Stimulated activated CD4-positive, alpha-beta T cell treated with anti-CD3 and anti-CD28 coated beads, Interleukin-4, amount 100 ng/mL, for 1 hour (primary cell): Measurements from ENCODE around the gene CNTNAP2.

Experiments used
- DNase-seq: peaks from one replicate; pipeline ENCODE4 v3.0.0-alpha.2; 2020

CNTNAP2 gene

DNA sequence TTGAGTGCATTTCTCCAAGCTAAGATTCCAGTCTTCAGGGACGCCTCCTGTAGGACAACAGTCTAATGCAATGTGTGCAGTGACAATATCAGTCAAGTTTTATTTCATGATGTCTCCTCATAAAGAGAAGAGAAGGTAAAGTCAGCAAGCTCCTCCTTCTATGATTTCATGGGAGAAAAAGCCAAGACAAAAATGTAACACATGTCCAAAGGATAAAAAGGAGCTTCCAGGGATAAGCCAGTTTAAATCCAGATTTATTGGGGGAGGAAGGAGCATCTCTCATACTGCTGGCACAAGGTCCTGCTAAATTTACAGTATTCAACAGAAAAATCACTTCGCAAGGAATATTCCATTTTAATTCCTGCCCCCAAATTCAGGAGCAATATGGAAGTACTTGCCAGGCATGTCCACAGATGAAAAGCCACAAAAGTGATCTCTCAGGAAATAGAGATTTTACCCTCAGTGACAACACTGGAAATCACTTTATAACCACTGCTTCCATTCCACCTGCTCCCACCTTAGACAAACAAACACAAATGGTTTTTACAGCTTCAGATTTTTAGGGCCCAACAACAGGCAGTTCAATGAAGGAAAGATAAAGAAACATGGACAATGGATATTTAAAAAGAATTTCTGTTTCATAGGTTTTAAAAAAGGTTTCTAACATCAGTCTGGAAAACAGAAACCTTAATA lies 1796.5 kb downstream of the CNTNAP2 start:
- no peak for DNase-seq

DNA sequence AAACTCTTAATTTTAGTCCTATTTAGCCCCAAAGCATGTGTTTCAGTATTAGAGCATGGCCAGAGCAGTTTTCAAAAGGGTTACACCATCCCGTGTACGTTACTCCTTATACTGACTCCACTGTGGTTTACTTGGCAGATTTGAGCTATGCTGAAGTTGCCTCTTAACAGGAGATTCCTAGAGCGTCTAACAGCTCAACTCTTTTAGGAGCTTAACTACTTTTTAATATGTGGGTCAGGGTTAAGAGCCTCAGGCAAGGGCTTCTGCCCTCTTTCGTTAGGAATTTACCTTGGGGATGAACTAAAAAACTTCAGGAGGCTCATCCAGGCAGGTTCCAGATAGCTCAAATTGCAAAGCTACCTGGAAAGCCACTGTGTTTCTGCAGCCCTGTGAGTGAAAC lies 1799.2 kb downstream of the CNTNAP2 start:
- no peak for DNase-seq

- DNase-seq: no peak
These were observed 1800.0 kb downstream of the CNTNAP2 start for GRCh38 chr7:147916573-147916972.

DNA sequence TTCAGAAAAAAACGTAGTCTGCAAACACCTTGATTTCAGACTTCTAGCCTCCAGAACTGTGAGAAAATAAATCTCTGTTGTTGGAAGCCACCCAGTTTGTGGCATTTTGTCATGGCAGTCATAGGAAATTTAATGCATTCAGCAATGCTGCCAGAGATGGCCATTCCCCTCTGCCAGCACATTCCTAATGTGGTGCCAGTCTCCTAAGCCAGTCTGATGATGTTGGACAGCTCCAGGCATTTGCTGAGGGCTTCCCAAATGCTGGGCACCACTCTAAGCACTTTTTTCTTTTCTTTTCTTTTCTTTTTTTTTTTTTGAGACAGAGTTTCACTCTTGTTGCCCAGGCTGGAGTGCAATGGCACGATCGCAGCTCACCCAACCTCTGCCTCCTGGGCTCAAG lies 1807.2 kb downstream of the CNTNAP2 start:
- no peak for DNase-seq

DNA sequence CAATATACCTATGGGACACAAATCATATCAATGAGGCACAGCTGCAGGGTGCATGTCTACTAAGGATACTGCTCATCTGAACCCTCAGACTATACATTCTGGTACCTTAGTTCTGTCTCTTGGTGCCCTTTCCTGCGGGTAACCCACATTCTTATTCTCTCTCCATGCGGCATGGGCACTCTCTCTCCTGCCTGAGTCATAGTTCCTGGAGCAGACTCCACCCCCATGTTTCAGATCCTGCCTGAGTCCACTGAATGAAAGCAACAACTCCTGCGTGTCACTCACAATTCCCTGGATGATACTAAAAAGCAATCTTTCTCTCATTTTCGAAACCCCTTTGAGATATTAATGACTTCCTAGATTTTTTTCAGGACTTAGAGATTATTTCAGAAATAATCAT lies 1820.8 kb downstream of the CNTNAP2 start:
- no peak for DNase-seq

- no peak for DNase-seq
These were observed 1824.8 kb downstream of the CNTNAP2 start for GRCh38 chr7:147941381-147941780.

DNA sequence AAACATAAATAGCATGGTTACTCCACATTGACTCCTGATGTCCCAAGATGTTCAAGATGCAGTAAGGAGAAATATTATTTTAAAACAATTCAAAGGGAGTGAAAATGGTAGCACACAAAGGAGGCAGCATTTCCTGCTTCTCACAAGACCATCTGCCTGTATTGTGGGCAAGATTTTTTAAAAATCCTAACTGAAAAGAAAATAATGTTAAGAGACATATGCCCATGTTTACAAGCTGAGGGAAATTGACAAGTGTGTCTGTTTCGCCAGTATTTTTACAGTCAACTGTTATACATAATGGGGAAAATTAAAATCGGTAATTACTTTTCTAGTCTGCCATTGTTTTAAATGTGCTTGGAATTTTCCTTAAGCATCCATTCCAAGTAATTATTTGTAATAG lies 1827.7 kb downstream of the CNTNAP2 start:
- DNase-seq: no peak

DNA sequence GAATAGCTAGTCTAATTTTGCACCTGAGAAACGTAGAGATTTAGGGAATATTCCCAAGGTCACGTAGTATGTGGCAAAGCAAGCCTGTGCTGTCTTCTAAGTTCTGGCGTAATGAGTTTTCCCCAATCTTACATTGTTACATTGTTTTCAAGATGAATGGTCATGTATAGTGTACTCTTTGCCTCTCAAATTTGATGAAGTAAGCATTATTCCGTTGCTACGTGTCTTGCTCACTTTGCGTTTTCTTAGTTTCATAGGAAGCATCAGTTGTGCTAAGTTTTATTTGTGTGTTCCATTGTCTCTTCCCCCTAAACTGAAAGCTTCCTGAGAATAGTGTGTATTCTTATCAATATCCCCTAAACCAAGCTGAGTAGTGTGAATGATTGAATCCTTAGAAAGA lies 1836.3 kb downstream of the CNTNAP2 start:
- DNase-seq: no peak

DNA sequence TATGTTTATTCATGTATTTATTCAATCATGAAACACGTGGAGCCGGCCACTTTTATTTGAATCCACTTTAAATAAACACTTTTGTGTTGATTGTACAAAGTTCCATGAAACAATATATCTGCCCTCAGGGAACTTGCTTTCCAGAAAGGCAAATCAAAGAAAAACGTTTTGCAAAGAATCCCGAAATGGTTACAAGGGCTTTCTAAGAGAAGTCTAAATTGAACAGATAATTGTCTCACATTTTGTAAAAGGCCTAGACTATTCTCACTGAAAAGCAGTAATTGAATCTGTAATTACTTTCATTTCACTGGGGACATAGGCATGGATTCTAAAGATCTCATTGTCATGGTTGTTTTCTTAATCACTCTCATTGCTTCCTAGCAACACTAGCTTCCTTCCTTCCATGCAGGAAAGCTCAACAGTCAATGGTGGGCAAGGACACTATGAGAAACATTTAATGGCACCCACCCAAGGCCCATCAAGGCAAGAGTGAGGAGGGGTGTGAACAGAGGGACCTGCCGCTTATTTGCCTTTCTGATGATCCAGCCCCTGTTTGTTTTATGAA lies 1851.5 kb downstream of the CNTNAP2 start:
- no peak for DNase-seq

- no peak for DNase-seq
These were observed 1855.1 kb downstream of the CNTNAP2 start for GRCh38 chr7:147971606-147972110.

DNA sequence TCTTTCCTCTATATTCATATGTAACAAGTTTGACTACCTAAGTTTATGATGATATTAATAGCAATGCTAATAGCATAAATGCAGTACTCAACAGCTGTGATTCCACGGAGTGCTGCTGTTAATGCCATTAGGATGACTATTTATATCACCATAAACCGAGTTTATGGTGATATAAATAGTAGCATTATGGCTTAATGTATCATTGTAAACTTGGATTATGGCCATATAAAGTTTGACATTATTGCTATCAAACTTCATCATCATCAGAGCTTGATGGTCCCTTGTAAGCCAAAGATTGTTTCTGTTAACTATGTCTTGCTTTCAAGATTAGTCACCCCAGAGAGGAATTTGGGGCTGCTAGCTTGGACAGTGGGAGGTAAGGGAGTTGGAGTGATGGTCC lies 1861.6 kb downstream of the CNTNAP2 start:
- DNase-seq: no peak

- DNase-seq: no peak
These were observed 1862.0 kb downstream of the CNTNAP2 start for GRCh38 chr7:147978651-147979050.

DNA sequence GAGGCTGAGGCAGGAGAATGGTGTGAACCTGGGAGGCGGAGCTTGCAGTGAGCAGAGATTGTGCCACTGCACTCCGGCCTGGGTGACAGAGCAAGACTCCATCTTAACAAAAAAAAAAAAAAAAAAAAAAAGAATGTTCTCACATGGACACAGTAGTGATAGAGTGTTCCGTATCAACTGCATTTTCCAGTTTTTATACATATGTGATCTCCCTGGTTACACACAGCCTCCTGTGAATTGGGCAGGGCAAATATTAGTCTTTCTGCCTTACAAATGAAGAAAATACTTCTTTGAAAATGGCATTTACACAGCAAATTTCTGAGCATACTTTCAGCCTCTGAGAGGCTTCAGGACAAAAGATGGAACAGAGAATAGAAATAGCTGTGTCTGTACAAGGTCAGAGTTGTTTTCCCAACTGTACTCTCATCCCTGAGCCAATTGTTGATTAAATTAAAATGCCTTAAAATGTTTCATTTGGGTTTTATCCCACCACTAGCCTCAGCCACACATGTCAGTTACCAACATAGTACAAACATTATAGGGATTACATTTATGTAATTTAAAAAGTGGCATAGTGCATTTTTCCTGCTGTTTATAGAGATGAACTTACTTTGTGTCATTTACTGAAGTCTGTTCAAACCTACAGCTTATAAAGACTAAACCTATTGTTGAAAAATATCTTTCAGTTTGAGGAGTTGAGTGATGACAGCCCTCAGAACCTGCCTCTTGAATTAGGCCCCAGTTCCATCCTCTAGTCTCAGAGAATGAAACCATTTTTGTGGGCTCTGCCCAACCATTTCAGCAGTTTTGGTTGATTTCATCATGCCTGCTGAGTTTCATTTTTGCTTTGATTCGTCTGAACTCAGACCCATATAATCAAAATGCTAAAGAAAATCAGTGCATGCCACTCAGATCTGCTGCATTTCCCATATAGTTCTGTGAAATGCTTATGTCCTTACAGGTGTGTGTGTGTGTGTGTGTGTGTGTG lies 1864.5 kb downstream of the CNTNAP2 start:
- no peak for DNase-seq

GRCh38 chr7:147982307-147982706 lies 1865.7 kb downstream of the CNTNAP2 start:
- DNase-seq: no peak

GRCh38 chr7:147984265-147984664 lies 1867.7 kb downstream of the CNTNAP2 start:
- DNase-seq: no peak

DNA sequence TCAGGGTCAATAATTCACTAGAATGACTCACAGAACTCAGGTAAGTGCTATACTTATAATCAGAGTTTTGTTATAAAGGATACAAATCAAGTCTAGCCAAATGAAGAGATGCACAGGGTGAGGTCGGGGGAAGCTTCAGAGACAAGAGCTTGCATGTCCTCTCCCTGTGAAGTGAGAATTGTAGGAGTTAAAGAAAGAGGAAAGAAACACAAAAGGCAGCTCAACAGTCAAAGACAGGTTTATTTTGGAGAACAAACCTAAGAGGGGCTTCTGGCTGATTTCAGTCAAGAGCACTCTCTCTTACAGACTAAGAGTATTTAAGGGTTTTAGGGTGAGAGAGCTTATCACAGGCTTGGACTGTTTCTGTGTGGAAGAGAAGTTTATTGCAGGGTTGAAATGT lies 1873.5 kb downstream of the CNTNAP2 start:
- DNase-seq: no peak

DNA sequence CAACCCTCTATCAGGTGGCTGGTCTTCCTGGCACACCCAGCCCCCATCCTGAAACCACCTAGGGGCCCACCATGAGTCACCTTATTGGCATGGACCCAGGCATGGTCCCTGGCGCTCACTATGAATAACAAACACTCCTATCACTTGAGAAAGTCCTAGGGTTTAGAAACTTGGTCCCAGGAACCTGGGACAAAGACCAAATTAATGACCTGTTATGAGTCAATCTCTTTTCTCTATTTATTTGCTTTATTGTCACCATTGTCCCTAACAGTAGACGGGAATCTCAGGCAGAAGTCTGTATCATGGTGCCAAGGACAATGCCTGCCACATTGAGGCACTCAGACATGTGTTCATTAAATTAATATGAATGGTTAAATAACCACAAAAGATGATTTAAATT lies 1874.3 kb downstream of the CNTNAP2 start:
- no peak for DNase-seq

DNA sequence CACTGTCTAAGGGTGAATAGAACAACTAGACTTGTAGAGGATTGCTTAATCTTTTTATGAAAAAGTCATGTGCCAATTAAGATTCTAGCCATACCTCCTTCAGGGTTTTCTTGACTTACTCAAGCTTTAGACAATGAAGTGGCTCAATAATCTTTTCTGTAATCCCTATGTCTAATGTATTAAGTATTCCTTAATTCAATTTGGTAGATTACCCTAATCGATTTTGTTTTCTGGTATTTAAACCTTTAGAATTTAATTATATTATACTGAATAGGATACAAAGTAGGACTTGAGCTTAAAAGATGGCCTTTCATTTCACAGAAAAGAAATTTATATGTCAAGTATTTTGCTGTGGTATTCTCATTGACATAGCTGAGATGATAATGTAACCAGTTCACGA lies 1876.1 kb downstream of the CNTNAP2 start:
- no peak for DNase-seq

- DNase-seq: no peak
These were observed 1881.0 kb downstream of the CNTNAP2 start for GRCh38 chr7:147997636-147998035.

GRCh38 chr7:147999962-148000361 lies 1883.4 kb downstream of the CNTNAP2 start:
- DNase-seq: no peak

GRCh38 chr7:148011753-148012152 lies 1895.2 kb downstream of the CNTNAP2 start:
- no peak for DNase-seq

GRCh38 chr7:148014001-148014400 lies 1897.4 kb downstream of the CNTNAP2 start:
- no peak for DNase-seq

GRCh38 chr7:148014541-148014940 lies 1897.9 kb downstream of the CNTNAP2 start:
- no peak for DNase-seq

DNA sequence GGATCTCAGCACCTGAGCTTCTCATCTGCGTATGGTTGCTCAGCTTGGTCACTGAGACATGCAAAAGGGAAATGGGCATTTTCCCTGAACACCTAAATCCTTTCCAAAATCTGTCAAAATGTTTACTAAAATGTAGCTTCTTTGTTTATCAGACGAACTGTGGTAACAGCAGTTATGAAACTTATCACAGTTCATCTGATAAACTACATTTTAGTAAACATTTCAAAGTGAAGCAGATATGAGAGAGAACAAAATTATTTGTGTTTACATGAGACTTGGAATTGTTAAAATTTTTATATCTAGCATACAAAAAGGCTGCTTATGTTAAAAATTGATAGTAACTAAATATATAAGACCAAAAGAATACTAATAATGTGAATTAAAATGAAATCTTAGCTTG lies 1900.5 kb downstream of the CNTNAP2 start:
- no peak for DNase-seq
